ENCODE results near the gene HUNK. TPM values are rescaled to one million over a fixed set of nuclear protein-coding genes. Genes with fewer than 3 reads are reported as not detected.

HUNK gene
- total RNA-seq, 2 experiments from 2014 or later = not detected

DNA sequence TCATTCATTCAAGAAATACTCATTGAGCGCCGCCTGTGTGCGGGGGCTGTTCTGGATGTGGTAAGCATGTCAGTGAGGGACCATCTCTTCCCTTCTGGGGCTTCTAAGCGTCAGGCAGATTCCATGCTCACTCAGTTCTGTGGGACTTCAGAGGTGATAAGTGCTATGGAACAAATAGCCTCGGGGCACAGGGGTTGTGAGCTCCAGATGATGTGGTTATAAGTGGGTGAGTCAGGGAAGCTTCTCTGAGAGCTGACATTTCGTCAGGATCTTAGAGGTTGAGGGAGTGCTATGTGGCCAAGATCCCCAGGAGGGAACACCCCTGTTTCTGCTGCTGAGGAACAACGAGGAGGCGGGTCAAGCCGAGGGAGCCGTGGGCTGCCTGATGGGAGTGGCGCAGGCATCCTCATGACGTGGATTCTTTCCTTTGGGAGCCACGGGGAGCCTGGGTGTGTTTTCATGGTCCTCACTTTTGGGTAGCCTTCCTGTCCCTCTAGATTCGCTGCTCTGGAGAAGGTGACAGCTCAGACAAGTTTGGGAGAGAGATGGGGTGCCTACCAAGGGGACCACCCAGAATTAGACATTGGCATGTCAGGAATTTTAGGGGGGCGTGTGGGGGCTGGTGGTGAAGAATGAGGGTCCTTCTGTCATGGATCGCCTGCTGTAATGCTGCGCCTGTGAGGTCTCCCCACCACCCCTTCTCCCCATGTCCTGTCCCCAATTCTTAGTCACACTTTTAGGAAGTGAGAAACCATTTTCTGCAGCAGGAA, 38.5 kb downstream of the HUNK start:
- Histone ChIP-seq H3K36me3 (ENCODE audit: insufficient read depth, low read length) (no peaks in the 10 kb centered on the region), H3K27ac (ENCODE audit: low read depth in 1 of 2, low read length in 2 of 2) (no peak overlapping the region), H3K4me3 (ENCODE audit: low read length) (no peak overlapping the region), H3K27me3 (ENCODE audit: control insufficient read depth in 1 of 2, insufficient read depth in 2 of 2, low read length in 2 of 2) (peaks cover 5 to 11% of the 10 kb centered on the region in 2 experiments), H3K4me1 (ENCODE audit: insufficient read depth, low read length) (no peaks in the 10 kb centered on the region), H3K9me3 (ENCODE audit: control insufficient read depth in 1 of 2, insufficient read depth in 1 of 2, low read length in 2 of 2) (no peaks in the 10 kb centered on the region)
- DNase-seq = no peak
- TF ChIP-seq CTCF (IDR thresholded peaks at IDR 0.05) = no peak
- no peaks in the 10 kb centered on the region for H3K4me1 Mint-ChIP-seq (ENCODE audit: low read depth)
- no peak for ATAC-seq (ENCODE audit: poor library complexity)
- intact Hi-C loops (cut with DNase I, micrococcal nuclease) = no loop called here
- H3K27me3 Mint-ChIP-seq = peaks cover 49% of the 10 kb centered on the region
- CTCF ChIA-PET = no interaction called here
- POLR2A ChIA-PET = no interaction called here
- H3K36me3 Mint-ChIP-seq (ENCODE audit: low read depth) = no peaks in the 10 kb centered on the region
- H3K9me3 Mint-ChIP-seq = no peaks in the 10 kb centered on the region
- no peak overlapping the region for H3K27ac Mint-ChIP-seq
- no peak overlapping the region for H3K4me3 Mint-ChIP-seq

- Mint-ChIP-seq H3K36me3 (ENCODE audit: low read depth) (no peaks in the 10 kb centered on the region), H3K4me3 (no peak overlapping the region), H3K9me3 (no peaks in the 10 kb centered on the region), H3K27ac (no peak overlapping the region), H3K27me3 (peaks cover 43% of the 10 kb centered on the region), H3K4me1 (ENCODE audit: low read depth) (no peaks in the 10 kb centered on the region)
- Histone ChIP-seq H3K27me3 (ENCODE audit: control insufficient read depth in 1 of 2, insufficient read depth in 2 of 2, low read length in 2 of 2) (peaks cover 5 to 11% of the 10 kb centered on the region in 2 experiments), H3K27ac (ENCODE audit: low read depth in 1 of 2, low read length in 2 of 2) (no peak overlapping the region), H3K36me3 (ENCODE audit: insufficient read depth, low read length) (no peaks in the 10 kb centered on the region), H3K4me1 (ENCODE audit: insufficient read depth, low read length) (no peaks in the 10 kb centered on the region), H3K9me3 (ENCODE audit: control insufficient read depth in 1 of 2, insufficient read depth in 1 of 2, low read length in 2 of 2) (no peaks in the 10 kb centered on the region), H3K4me3 (ENCODE audit: low read length) (no peak overlapping the region)
- ChIA-PET CTCF (no interaction called here), POLR2A (no interaction called here)
- no peak for TF ChIP-seq CTCF (IDR thresholded peaks at IDR 0.05)
- ATAC-seq (ENCODE audit: poor library complexity) (no peak), DNase-seq (no peak)
- intact Hi-C loops (cut with DNase I, micrococcal nuclease) = no loop called here
Measured at GRCh38 chr21:31912501-31912900, 39.7 kb downstream of the HUNK start.

GRCh38 chr21:31913182-31913608, 40.4 kb downstream of the HUNK start:
- intact Hi-C loops (cut with DNase I, micrococcal nuclease) = no loop called here
- no peaks in the 10 kb centered on the region for H3K4me1 Mint-ChIP-seq (ENCODE audit: low read depth)
- H3K27me3 Mint-ChIP-seq = peaks cover 40% of the 10 kb centered on the region
- no peaks in the 10 kb centered on the region for H3K9me3 Mint-ChIP-seq
- ATAC-seq (ENCODE audit: poor library complexity) = no peak
- ChIA-PET CTCF (no interaction called here), POLR2A (no interaction called here)
- H3K4me3 ChIP-seq (ENCODE audit: low read length) = no peak overlapping the region
- no peak for TF ChIP-seq CTCF (IDR thresholded peaks at IDR 0.05)
- no peaks in the 10 kb centered on the region for H3K36me3 Mint-ChIP-seq (ENCODE audit: low read depth)
- H3K27ac ChIP-seq (ENCODE audit: low read depth in 1 of 2, low read length in 2 of 2) = no peak overlapping the region
- DNase-seq = no peak
- H3K4me1 ChIP-seq (ENCODE audit: insufficient read depth, low read length) = no peaks in the 10 kb centered on the region
- no peak overlapping the region for H3K27ac Mint-ChIP-seq
- no peaks in the 10 kb centered on the region for H3K9me3 ChIP-seq (ENCODE audit: control insufficient read depth in 1 of 2, insufficient read depth in 1 of 2, low read length in 2 of 2)
- peaks cover 5 to 11% of the 10 kb centered on the region in 2 experiments for H3K27me3 ChIP-seq (ENCODE audit: control insufficient read depth in 1 of 2, insufficient read depth in 2 of 2, low read length in 2 of 2)
- no peak overlapping the region for H3K4me3 Mint-ChIP-seq
- H3K36me3 ChIP-seq (ENCODE audit: insufficient read depth, low read length) = no peaks in the 10 kb centered on the region

Measured in CD4-positive, alpha-beta T cell (primary cell).